C4-2B (cell line): ENCODE results near the gene TCF7L1.

Experiments
- ZFX ChIP-seq: fragments of 450-650 bp; IDR thresholded peaks from 2 replicates; pipeline ENCODE4 v1.6.1; 2017
- TF ChIP-seq, protein P1 (sequence below): fragments of 450-650 bp; conservative IDR thresholded peaks from 2 replicates; pipeline ENCODE4 v1.5.1; 2017; ENCODE audit warnings: mild to moderate bottlenecking

DNA sequence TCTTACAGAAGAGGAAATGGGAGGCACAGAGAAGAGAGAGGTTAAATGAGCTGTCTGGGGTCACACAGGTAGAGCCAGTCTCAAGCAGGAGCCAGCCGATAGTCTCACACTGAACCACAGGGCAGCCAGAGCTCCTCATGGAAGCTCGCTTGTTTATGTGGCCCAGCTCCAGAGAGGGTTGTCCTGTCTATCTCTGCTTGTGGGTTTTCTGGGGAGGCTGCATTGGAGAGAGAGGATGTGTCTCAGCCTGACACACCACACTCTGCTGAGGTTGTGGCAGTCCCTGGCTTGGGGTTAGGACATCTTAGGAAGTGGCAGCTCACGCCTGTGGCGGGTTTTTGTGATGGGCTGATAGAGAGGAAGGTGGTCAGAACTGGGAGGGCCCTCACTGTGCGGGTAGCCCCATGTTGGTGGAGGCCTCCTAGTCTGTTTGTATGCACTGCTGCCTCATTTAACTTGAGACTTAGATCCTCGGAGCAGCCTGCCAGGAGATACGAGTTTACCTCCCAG lies 52.3 kb downstream of the TCF7L1 start:
- TF ChIP-seq, protein P1, sequence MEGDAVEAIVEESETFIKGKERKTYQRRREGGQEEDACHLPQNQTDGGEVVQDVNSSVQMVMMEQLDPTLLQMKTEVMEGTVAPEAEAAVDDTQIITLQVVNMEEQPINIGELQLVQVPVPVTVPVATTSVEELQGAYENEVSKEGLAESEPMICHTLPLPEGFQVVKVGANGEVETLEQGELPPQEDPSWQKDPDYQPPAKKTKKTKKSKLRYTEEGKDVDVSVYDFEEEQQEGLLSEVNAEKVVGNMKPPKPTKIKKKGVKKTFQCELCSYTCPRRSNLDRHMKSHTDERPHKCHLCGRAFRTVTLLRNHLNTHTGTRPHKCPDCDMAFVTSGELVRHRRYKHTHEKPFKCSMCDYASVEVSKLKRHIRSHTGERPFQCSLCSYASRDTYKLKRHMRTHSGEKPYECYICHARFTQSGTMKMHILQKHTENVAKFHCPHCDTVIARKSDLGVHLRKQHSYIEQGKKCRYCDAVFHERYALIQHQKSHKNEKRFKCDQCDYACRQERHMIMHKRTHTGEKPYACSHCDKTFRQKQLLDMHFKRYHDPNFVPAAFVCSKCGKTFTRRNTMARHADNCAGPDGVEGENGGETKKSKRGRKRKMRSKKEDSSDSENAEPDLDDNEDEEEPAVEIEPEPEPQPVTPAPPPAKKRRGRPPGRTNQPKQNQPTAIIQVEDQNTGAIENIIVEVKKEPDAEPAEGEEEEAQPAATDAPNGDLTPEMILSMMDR, result no peak
- no peak for TF ChIP-seq ZFX
